HCEC 1CT (cell line): ENCODE data around the gene TLK1.

Experiments
- DNase-seq: peaks from one replicate; pipeline ENCODE4 v3.0.0-alpha.2; 2017

The TLK1 gene

DNA sequence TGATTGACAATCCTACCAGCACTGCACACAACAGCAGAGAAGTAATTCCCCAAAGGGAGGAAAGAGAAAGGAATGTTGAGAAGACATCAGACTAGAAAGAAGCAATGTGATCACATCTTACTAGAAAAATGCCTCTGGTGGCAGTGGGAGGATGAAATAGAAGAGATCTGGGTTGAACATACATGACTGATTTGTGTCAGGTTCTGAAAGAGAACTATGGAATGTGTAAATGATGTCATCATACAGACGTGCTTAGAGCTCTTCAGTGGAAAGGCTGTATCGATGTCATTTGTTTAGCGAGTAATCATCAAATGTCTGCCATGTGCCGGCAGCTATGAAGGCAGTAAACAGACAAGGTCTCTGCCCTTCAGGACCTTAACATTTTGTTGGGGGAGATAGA is 206.8 kb downstream of the TLK1 start:
- no peak for DNase-seq

DNA sequence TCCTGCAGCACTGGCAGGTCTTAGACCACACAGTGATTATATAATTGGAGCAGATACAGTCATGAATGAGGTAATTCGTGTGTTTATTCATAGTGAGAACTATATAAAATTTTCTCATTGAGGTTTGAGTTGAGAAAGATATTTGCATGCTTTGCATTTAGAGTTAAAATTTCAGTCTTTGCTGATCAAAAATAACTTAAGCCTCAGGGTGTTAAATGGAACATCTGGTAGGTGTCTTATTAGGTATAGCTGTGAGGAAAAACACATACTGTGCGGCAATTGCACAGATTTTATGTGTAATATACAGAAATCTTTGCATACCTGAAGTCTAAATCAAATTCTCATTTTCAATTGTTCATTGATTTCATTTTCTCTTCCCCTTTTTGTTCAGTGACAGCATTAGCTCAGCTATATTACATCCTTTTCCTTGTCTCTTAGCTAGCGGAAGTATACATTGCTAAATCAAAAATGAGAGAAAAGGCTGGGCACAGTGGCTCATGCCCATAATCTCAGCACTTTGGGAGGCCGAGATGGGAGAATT is 210.4 kb downstream of the TLK1 start:
- no peak for DNase-seq

DNA sequence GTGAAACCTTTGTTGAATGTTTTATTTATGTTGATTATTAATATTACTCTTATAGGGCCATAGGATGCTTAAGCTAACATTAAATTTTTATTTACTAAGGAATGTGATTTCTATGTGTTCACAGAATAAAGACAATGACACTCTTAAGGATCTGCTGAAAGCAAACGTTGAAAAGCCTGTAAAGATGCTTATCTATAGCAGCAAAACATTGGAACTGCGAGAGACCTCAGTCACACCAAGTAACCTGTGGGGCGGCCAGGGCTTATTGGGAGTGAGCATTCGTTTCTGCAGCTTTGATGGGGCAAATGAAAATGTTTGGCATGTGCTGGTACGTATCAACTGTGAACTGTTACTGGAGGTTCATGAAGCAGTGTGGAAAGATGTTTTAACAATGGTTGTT is 211.3 kb downstream of the TLK1 start:
- no peak for DNase-seq

GRCh38 chr2:170944545-170944944 is 216.1 kb downstream of the TLK1 start:
- no peak for DNase-seq

DNA sequence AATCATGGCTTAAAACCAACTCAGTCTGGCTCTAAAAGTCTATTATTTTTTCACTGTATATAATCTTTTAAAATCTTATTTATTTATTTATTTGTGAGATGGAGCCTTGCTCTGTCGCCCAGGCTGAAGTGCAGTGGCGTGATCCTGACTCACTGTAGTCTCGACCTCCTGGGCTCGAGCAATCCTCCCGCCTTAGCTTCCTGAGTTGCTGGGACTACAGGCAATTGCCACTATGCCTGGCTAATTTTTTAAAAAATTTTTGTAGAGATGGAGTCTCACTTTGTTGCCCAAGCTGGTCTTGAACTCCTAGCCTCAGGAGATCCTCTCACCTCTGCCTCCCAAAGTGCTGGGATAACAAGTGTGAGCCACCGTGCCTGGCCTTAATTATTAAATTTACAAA is 217.1 kb downstream of the TLK1 start:
- DNase-seq, result no peak

DNA sequence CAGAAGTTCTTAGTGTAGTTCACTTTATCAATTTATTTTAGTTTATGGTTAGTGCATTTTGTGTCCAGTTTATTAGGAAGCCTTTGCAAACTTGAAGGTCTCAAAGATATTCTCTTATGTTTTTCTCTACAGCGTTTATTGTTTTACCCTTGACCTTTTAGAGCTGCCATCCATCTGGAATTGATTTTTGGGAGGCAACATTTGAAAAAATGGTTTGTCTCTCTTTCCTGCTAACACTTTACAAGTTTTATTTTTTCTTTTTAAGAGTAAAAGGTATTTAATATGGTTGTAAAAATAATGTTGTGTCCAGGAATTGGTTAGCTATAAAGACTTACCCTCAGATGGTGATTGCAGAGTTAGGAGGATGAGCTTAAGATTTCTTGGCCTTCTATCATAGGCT is 217.7 kb downstream of the TLK1 start:
- no peak for DNase-seq

DNA sequence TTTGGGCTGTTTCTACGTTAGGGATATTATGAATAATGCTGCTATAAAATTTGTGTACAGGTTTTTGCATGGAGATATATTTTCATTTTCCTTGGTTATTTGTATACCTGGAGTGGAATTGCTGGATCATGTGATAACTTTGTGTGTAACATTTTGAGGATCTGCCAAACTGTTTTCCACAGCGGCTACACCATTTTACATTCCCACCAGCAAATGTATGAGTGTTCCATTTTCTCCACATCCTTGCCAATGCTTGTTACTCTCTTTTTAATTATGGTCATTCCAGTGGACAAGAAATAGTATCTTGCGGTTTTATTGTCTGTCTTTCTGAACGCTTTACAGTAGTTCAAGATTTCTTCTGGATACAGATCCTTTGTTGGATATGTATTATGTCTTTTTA is 218.1 kb downstream of the TLK1 start:
- DNase-seq, result no peak
